HepG2 (cell line): ENCODE data around the gene ASF1B.

Experiments used
- SP4 ChIP-seq: sonication (generic); formaldehyde crosslinking; IDR thresholded peaks from 2 replicates; pipeline ENCODE4 v1.8.1; 2023; ENCODE audit warnings: mild to moderate bottlenecking, missing genetic modification reagents
- ZBTB42 ChIP-seq: sonication (generic); formaldehyde crosslinking; IDR thresholded peaks from 2 replicates; pipeline ENCODE4 v1.5.0; 2020; ENCODE audit warnings: mild to moderate bottlenecking, missing genetic modification reagents

DNA sequence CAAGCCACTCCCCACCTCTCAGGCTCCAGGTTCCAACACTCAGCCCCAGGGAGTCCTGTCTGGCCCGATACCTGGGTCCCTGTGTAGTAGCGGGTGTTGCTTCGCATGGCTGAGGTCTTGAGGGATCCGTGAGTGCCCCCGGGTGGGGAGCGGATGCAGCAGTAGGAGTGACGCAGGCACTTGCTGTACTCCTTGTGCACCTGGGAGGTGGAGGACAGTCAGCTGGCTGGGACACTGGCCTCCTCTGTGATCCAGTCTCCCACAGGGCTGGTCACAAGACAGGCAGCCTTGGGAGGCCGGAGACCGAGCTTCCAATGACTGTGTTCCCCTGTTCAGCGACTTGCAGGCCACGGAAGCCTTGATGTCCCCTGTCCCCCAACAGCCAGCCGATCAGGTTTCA, 16.3 kb upstream of the ASF1B start:
- TF ChIP-seq ZBTB42 (no peak), SP4 (CRISPR knock-in tag) (no peak)
